GM18858 (cell line): Measurements from ENCODE around the gene HDAC4.

Source experiments
- ATAC-seq: cut with Tn5 transposase; IDR thresholded peaks from one replicate; pipeline ENCODE4 v1.9.1; 2021; ENCODE audit not compliant: unreplicated experiment

Gene HDAC4

GRCh38 chr2:239299218-239299939 lies 101.4 kb downstream of the HDAC4 start:
- ATAC-seq = no peak

GRCh38 chr2:239298116-239298804 lies 102.6 kb downstream of the HDAC4 start:
- no peak for ATAC-seq

GRCh38 chr2:239297142-239298004 lies 103.4 kb downstream of the HDAC4 start:
- ATAC-seq = no peak

GRCh38 chr2:239296020-239296932 lies 104.5 kb downstream of the HDAC4 start:
- ATAC-seq = no peak

- no peak for ATAC-seq
Measured at GRCh38 chr2:239295377-239296019, 105.3 kb downstream of the HDAC4 start.

- no peak for ATAC-seq
Measured at GRCh38 chr2:239294571-239295054, 106.2 kb downstream of the HDAC4 start.

- ATAC-seq = peak; percentile 65
Measured at GRCh38 chr2:239293775-239294430, 106.9 kb downstream of the HDAC4 start.

GRCh38 chr2:239292959-239293774 lies 107.7 kb downstream of the HDAC4 start:
- no peak for ATAC-seq

- ATAC-seq = no peak
Measured at GRCh38 chr2:239292531-239292930, 108.3 kb downstream of the HDAC4 start.

GRCh38 chr2:239291475-239292350 lies 109.1 kb downstream of the HDAC4 start:
- no peak for ATAC-seq

- no peak for ATAC-seq
Measured at GRCh38 chr2:239290618-239291474, 110.0 kb downstream of the HDAC4 start.

GRCh38 chr2:239289545-239289944 lies 111.3 kb downstream of the HDAC4 start:
- no peak for ATAC-seq

GRCh38 chr2:239288951-239289511 lies 111.8 kb downstream of the HDAC4 start:
- no peak for ATAC-seq

GRCh38 chr2:239288237-239288636 lies 112.6 kb downstream of the HDAC4 start:
- ATAC-seq = no peak

- no peak for ATAC-seq
Measured at GRCh38 chr2:239287461-239287860, 113.4 kb downstream of the HDAC4 start.

- no peak for ATAC-seq
Measured at GRCh38 chr2:239286901-239287300, 113.9 kb downstream of the HDAC4 start.

- ATAC-seq = no peak
Measured at GRCh38 chr2:239285932-239286230, 114.9 kb downstream of the HDAC4 start.
